ENCODE measurements around the gene SEMA3F.

Gene SEMA3F

GRCh38 chr3:50124052-50124799 lies 30.9 kb upstream of the SEMA3F start:
- no peak for TF ChIP-seq CTCF (IDR thresholded peaks at IDR 0.05; ENCODE audit: low read depth, low read length)
- DNase-seq (ENCODE audit: low read depth, low spot score), result no peak

GRCh38 chr3:50124800-50125178 lies 30.3 kb upstream of the SEMA3F start:
- DNase-seq (ENCODE audit: low read depth, low spot score), result no peak
- in situ Hi-C loops (cut with HindIII; ENCODE audit: low sequenced_read_pairs), result no loop called here
- no peak overlapping the region for H3K4me3 ChIP-seq (ENCODE audit: low read depth, low read length)
- no peak for TF ChIP-seq CTCF (IDR thresholded peaks at IDR 0.05; ENCODE audit: low read depth, low read length)

More at GRCh38 chr3:50124052-50124799, 30.9 kb upstream of the SEMA3F start:
- H3K4me3 ChIP-seq (ENCODE audit: low read depth, low read length), result no peak overlapping the region
- in situ Hi-C loops (cut with HindIII; ENCODE audit: low sequenced_read_pairs), result no loop called here

GRCh38 chr3:50125541-50126286 lies 29.4 kb upstream of the SEMA3F start:
- TF ChIP-seq CTCF (IDR thresholded peaks at IDR 0.05; ENCODE audit: low read depth, low read length), result no peak
- no peak overlapping the region for H3K4me3 ChIP-seq (ENCODE audit: low read depth, low read length)
- no peak for DNase-seq (ENCODE audit: low read depth, low spot score)
- in situ Hi-C loops (cut with HindIII; ENCODE audit: low sequenced_read_pairs), result no loop called here

GRCh38 chr3:50126287-50127211 lies 28.6 kb upstream of the SEMA3F start:
- no peak for TF ChIP-seq CTCF (IDR thresholded peaks at IDR 0.05; ENCODE audit: low read depth, low read length)
- in situ Hi-C loops (cut with HindIII; ENCODE audit: low sequenced_read_pairs), result no loop called here
- DNase-seq (ENCODE audit: low read depth, low spot score), result no peak
- no peak overlapping the region for H3K4me3 ChIP-seq (ENCODE audit: low read depth, low read length)

- no peak for TF ChIP-seq CTCF (IDR thresholded peaks at IDR 0.05; ENCODE audit: low read depth, low read length)
Observed at GRCh38 chr3:50127251-50127691, 27.9 kb upstream of the SEMA3F start.

GRCh38 chr3:50128001-50128400 lies 27.1 kb upstream of the SEMA3F start:
- no peak overlapping the region for H3K4me3 ChIP-seq (ENCODE audit: low read depth, low read length)
- TF ChIP-seq CTCF (IDR thresholded peaks at IDR 0.05; ENCODE audit: low read depth, low read length), result no peak
- DNase-seq (ENCODE audit: low read depth, low spot score), result no peak
- in situ Hi-C loops (cut with HindIII; ENCODE audit: low sequenced_read_pairs), result no loop called here

More at GRCh38 chr3:50127251-50127691, 27.9 kb upstream of the SEMA3F start:
- H3K4me3 ChIP-seq (ENCODE audit: low read depth, low read length), result no peak overlapping the region
- in situ Hi-C loops (cut with HindIII; ENCODE audit: low sequenced_read_pairs), result no loop called here
- DNase-seq (ENCODE audit: low read depth, low spot score), result no peak

All from astrocyte of the spinal cord (primary cell).